ENCODE results near the gene ADAMTS13. TPM values are rescaled to one million over a fixed set of nuclear protein-coding genes. Genes with fewer than 3 reads are reported as not detected.

ADAMTS13 gene
- total RNA-seq, 4 donors from 2014 or later, result 1.7 to 4.3 (median 3.2) TPM

DNA sequence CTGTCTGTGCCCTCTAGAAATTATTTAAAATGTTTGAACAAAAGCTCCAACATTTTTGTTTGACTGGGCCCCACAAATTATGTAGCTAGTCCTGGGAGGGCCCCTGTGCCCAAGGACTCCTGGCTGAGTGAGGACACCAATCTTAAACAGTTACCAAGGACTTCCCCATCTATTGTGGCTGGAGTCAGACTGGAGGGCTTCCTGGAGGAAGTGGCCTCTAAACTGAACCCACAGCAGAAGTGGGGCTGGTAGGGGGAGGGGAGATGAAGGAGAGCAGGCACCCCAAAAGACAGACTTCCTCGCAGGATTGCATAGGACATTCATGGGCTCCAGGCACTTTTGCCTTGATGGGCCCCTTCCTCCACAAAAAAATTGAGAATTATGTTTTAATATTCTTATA lies 8.1 kb downstream of the ADAMTS13 start:
- no peak for TF ChIP-seq EP300 (IDR thresholded peaks at IDR 0.05)
- TF ChIP-seq, protein P1, sequence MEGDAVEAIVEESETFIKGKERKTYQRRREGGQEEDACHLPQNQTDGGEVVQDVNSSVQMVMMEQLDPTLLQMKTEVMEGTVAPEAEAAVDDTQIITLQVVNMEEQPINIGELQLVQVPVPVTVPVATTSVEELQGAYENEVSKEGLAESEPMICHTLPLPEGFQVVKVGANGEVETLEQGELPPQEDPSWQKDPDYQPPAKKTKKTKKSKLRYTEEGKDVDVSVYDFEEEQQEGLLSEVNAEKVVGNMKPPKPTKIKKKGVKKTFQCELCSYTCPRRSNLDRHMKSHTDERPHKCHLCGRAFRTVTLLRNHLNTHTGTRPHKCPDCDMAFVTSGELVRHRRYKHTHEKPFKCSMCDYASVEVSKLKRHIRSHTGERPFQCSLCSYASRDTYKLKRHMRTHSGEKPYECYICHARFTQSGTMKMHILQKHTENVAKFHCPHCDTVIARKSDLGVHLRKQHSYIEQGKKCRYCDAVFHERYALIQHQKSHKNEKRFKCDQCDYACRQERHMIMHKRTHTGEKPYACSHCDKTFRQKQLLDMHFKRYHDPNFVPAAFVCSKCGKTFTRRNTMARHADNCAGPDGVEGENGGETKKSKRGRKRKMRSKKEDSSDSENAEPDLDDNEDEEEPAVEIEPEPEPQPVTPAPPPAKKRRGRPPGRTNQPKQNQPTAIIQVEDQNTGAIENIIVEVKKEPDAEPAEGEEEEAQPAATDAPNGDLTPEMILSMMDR (IDR thresholded peaks at IDR 0.05), result no peak
- no peak for TF ChIP-seq POLR2A (IDR thresholded peaks at IDR 0.05)
- peaks cover 0 to 18% (median 0%) of the 10 kb centered on the region in 3 donors for H3K36me3 ChIP-seq
- H3K9me3 ChIP-seq, result no peaks in the 10 kb centered on the region
- DNase-seq (ENCODE audit: low spot score in 2 of 2), result no peak
- no peak overlapping the region for H3K4me3 ChIP-seq
- H3K27me3 ChIP-seq, result peaks cover 0 to 34% of the 10 kb centered on the region in 2 donors
- 90 to 96% methylated on average over 1 of the region's 1 CpG for WGBS, 2 donors
- H3K27ac ChIP-seq, result no peak overlapping the region
- H3K4me1 ChIP-seq, result peaks cover 0 to 20% (median 2%) of the 10 kb centered on the region in 4 donors

DNA sequence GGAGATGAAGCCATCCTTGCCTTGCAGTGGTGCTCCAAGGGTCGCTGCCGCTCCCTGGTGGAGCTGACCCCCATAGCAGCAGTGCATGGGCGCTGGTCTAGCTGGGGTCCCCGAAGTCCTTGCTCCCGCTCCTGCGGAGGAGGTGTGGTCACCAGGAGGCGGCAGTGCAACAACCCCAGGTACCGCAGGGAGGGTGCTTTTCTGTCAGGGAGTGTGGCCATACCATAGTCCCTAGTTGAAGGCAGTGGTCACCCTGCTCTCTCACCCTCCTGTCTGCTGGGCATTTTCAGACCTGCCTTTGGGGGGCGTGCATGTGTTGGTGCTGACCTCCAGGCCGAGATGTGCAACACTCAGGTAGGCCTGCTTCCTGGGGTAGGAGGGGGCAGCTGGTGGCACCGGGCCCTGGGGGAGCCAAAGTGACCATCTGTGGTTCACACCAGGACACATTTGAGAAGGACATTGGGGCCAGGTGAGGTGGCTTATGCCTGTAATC lies 11.2 kb downstream of the ADAMTS13 start:
- Histone ChIP-seq H3K36me3 (no peaks in the 10 kb centered on the region), H3K9me3 (no peaks in the 10 kb centered on the region), H3K4me3 (no peak overlapping the region), H3K27me3 (peaks cover 0 to 9% of the 10 kb centered on the region in 2 donors), H3K27ac (no peak overlapping the region), H3K4me1 (peaks cover 0 to 14% (median under 1%) of the 10 kb centered on the region in 4 donors)
- DNase-seq (ENCODE audit: low spot score in 2 of 2), result no peak
- TF ChIP-seq EP300 (IDR thresholded peaks at IDR 0.05), result no peak
- TF ChIP-seq, protein P1 (IDR thresholded peaks at IDR 0.05), result no peak
- no peak for TF ChIP-seq POLR2A (IDR thresholded peaks at IDR 0.05)
- WGBS, 2 donors, result 87 to 91% methylated on average over 3 to 8 of the region's 11 CpGs

DNA sequence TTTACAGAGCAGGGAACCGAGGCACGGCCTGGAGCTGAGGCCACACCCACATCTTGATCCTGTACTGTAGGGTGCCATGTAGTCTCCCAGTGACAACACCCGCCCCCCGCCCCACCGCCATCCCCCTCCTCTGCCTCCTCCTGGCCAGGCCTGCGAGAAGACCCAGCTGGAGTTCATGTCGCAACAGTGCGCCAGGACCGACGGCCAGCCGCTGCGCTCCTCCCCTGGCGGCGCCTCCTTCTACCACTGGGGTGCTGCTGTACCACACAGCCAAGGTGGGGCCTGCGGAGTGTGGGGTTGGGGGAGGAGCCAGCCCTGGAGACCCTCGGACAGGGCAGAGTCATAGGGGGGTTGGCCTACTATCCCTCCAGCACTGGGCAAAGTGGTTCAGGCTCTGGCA lies 14.5 kb downstream of the ADAMTS13 start:
- no peak for DNase-seq (ENCODE audit: low spot score in 2 of 2)
- H3K4me3 ChIP-seq, result no peak overlapping the region
- 85 to 90% methylated on average over 15 to 16 of the region's 16 CpGs for WGBS, 2 donors
- H3K4me1 ChIP-seq, result no peaks in the 10 kb centered on the region
- no peaks in the 10 kb centered on the region for H3K27me3 ChIP-seq
- H3K27ac ChIP-seq, result no peak overlapping the region
- peaks cover 0 to 13% (median 0%) of the 10 kb centered on the region in 3 donors for H3K36me3 ChIP-seq
- TF ChIP-seq, protein P1 (IDR thresholded peaks at IDR 0.05), result no peak
- no peak for TF ChIP-seq POLR2A (IDR thresholded peaks at IDR 0.05)
- no peak for TF ChIP-seq EP300 (IDR thresholded peaks at IDR 0.05)
- no peaks in the 10 kb centered on the region for H3K9me3 ChIP-seq

DNA sequence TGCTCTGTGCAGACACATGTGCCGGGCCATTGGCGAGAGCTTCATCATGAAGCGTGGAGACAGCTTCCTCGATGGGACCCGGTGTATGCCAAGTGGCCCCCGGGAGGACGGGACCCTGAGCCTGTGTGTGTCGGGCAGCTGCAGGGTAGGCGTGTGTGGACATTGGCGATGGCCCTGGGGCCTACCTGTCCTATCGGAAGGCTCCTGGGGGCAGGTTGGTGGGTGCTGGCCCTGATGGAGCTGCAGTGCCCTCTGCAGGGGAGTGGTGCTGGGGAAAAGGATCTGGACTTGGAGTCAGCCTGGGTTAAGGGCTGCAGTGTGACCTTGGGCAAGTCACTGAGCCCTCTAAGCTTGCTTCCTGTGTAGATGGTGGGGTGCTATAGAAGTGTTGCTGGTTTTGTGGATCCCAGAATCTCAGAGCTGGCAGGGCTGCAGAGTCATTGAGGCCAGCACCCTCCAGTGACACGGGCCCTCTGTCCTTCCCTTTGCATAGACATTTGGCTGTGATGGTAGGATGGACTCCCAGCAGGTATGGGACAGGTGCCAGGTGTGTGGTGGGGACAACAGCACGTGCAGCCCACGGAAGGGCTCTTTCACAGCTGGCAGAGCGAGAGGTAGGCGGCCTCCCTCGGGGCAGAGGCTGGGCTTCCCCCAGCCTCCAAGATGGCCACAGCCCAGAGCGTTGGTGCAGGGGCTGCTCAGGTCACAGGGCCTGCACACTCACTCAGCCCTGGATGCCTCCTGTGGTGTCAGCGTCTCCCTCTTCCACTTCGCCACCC lies 15.8 kb downstream of the ADAMTS13 start:
- Histone ChIP-seq H3K27ac (no peak overlapping the region), H3K27me3 (no peaks in the 10 kb centered on the region), H3K4me1 (no peaks in the 10 kb centered on the region), H3K4me3 (no peak overlapping the region), H3K36me3 (peaks cover 0 to 21% (median 0%) of the 10 kb centered on the region in 3 donors), H3K9me3 (no peaks in the 10 kb centered on the region)
- WGBS, 2 donors, result 92 to 93% methylated on average over 17 to 18 of the region's 20 CpGs
- DNase-seq (ENCODE audit: low spot score in 2 of 2), result no peak
- TF ChIP-seq EP300 (IDR thresholded peaks at IDR 0.05) (no peak), POLR2A (IDR thresholded peaks at IDR 0.05) (no peak)
- TF ChIP-seq, protein P1 (IDR thresholded peaks at IDR 0.05), result no peak

DNA sequence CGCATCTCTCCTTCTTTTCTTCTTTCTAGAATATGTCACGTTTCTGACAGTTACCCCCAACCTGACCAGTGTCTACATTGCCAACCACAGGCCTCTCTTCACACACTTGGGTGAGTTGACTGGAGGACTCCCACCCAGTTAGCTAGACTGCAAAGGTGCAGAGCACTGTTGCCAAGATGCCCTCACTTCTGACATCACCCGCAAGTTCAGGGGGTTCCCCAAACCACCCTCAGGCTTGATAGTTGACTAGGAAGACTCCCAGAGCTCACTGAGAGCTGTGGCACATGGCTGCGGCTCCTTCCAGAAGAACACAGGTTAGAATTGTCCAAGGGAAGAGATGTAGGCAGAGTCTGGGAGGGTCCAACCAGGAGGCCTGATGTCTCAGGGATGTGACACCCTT lies 17.2 kb downstream of the ADAMTS13 start:
- Histone ChIP-seq H3K27me3 (no peaks in the 10 kb centered on the region), H3K4me3 (no peak overlapping the region), H3K4me1 (no peaks in the 10 kb centered on the region), H3K27ac (no peak overlapping the region), H3K9me3 (no peaks in the 10 kb centered on the region), H3K36me3 (peaks cover 0 to 24% (median 0%) of the 10 kb centered on the region in 3 donors)
- TF ChIP-seq EP300 (IDR thresholded peaks at IDR 0.05) (no peak), POLR2A (IDR thresholded peaks at IDR 0.05) (no peak)
- TF ChIP-seq, protein P1 (IDR thresholded peaks at IDR 0.05), result no peak
- DNase-seq (ENCODE audit: low spot score in 2 of 2), result no peak
- 73 to 75% methylated on average over 4 of the region's 4 CpGs for WGBS, 2 donors
